Measurements from ENCODE around the gene METTL21A. TPM values are rescaled to one million over a fixed set of nuclear protein-coding genes. Genes with fewer than 3 reads are reported as not detected.

Gene METTL21A
- total RNA-seq, 1 donor from 2014 or later, result 16.3 TPM

Other genes starting within 250 kb of the METTL21A start
- 76.8 TPM for gene CREB1, start 95.4 kb downstream of the METTL21A start, total RNA-seq
- gene CCNYL1, start 86.2 kb upstream of the METTL21A start, total RNA-seq, result 24.4 TPM
- 22.3 TPM for gene FZD5, start 144.5 kb upstream of the METTL21A start, total RNA-seq